Type B pancreatic cell (in vitro differentiated cells): ENCODE results near the gene PRR5L. TPM values are rescaled to one million over a fixed set of nuclear protein-coding genes. Genes with fewer than 3 reads are reported as not detected.

Experiments used
- DNase-seq: peaks from one replicate; pipeline ENCODE4 v3.0.0; 2021; ENCODE audit warnings: mixed read lengths; ENCODE audit not compliant: unreplicated experiment; ENCODE audit errors: extremely low spot score
- H3K27ac Mint-ChIP-seq: 2 replicates; pipeline ENCODE4 v1.8.0; 2021; ENCODE audit warnings: mild to moderate bottlenecking, mixed read lengths
- H3K27me3 Mint-ChIP-seq: 2 replicates; pipeline ENCODE4 v1.8.0; 2021; ENCODE audit warnings: mixed read lengths
- H3K36me3 Mint-ChIP-seq: 2 replicates; pipeline ENCODE4 v1.8.0; 2021; ENCODE audit warnings: mixed read lengths
- H3K4me1 Mint-ChIP-seq: one replicate; pipeline ENCODE4 v1.8.0; 2021; ENCODE audit warnings: mixed read lengths; ENCODE audit not compliant: unreplicated experiment
- H3K4me3 Mint-ChIP-seq: 2 replicates; pipeline ENCODE4 v1.8.0; 2021; ENCODE audit warnings: mild to moderate bottlenecking, mixed read lengths
- H3K9me3 Mint-ChIP-seq: 2 replicates; pipeline ENCODE4 v1.8.0; 2021; ENCODE audit warnings: mixed read lengths
- CTCF ChIP-seq: fragments of 200-600 bp; sonication (generic); conservative IDR thresholded peaks from 2 replicates; pipeline ENCODE4 v1.5.0; 2021; ENCODE audit warnings: antibody characterized with exemption, mild to moderate bottlenecking
- total RNA-seq: library from RNA; stranded (reverse); gene quantifications from 2 replicates; pipeline ENCODE4 v1.2.1, GENCODE V29; 2021; ENCODE audit warnings: low replicate concordance

The PRR5L gene
- total RNA-seq, 1 donor from 2014 or later = 11.0 TPM

GRCh38 chr11:36426226-36426848 is 130.2 kb downstream of the PRR5L start:
- DNase-seq = no peak
- no peak overlapping the region for H3K27ac Mint-ChIP-seq
- peaks cover 14% of the 10 kb centered on the region for H3K36me3 Mint-ChIP-seq
- no peak for TF ChIP-seq CTCF
- no peaks in the 10 kb centered on the region for H3K9me3 Mint-ChIP-seq
- peaks cover 19% of the 10 kb centered on the region for H3K4me1 Mint-ChIP-seq
- no peak overlapping the region for H3K4me3 Mint-ChIP-seq
- peaks cover 46% of the 10 kb centered on the region for H3K27me3 Mint-ChIP-seq

GRCh38 chr11:36427079-36427478 is 131.0 kb downstream of the PRR5L start:
- Mint-ChIP-seq H3K36me3 (peaks cover 16% of the 10 kb centered on the region), H3K4me1 (peaks cover 12% of the 10 kb centered on the region), H3K9me3 (no peaks in the 10 kb centered on the region), H3K4me3 (no peak overlapping the region), H3K27ac (no peak overlapping the region), H3K27me3 (peaks cover 43% of the 10 kb centered on the region)
- DNase-seq = no peak
- TF ChIP-seq CTCF = no peak

- no peak overlapping the region for H3K27ac Mint-ChIP-seq
- no peak for DNase-seq
- H3K9me3 Mint-ChIP-seq = no peaks in the 10 kb centered on the region
- no peak for TF ChIP-seq CTCF
- H3K4me3 Mint-ChIP-seq = no peak overlapping the region
- peaks cover 20% of the 10 kb centered on the region for H3K36me3 Mint-ChIP-seq
- H3K27me3 Mint-ChIP-seq = peaks cover 47% of the 10 kb centered on the region
- H3K4me1 Mint-ChIP-seq = peaks cover 11% of the 10 kb centered on the region
Measured at GRCh38 chr11:36427876-36428275, 131.8 kb downstream of the PRR5L start.

- Mint-ChIP-seq H3K36me3 (peaks cover 16% of the 10 kb centered on the region), H3K9me3 (no peaks in the 10 kb centered on the region), H3K27me3 (peaks cover 30% of the 10 kb centered on the region), H3K4me1 (no peaks in the 10 kb centered on the region), H3K27ac (no peak overlapping the region), H3K4me3 (no peak overlapping the region)
- no peak for DNase-seq
- TF ChIP-seq CTCF = no peak
Measured at GRCh38 chr11:36431429-36432092, 135.5 kb downstream of the PRR5L start.

- Mint-ChIP-seq H3K36me3 (peaks cover 20% of the 10 kb centered on the region), H3K27ac (no peak overlapping the region), H3K27me3 (peaks cover 28% of the 10 kb centered on the region), H3K9me3 (no peaks in the 10 kb centered on the region), H3K4me3 (no peak overlapping the region), H3K4me1 (no peaks in the 10 kb centered on the region)
- no peak for TF ChIP-seq CTCF
- DNase-seq = no peak
Measured at GRCh38 chr11:36432093-36432469, 136.0 kb downstream of the PRR5L start.
